HG03064 (cell line): ENCODE measurements around the gene PNPLA5.

Experiments
- ATAC-seq: cut with Tn5 transposase; IDR thresholded peaks from one replicate; pipeline ENCODE4 v1.9.1; 2021; ENCODE audit warnings: low read depth; ENCODE audit not compliant: unreplicated experiment

The PNPLA5 gene

DNA sequence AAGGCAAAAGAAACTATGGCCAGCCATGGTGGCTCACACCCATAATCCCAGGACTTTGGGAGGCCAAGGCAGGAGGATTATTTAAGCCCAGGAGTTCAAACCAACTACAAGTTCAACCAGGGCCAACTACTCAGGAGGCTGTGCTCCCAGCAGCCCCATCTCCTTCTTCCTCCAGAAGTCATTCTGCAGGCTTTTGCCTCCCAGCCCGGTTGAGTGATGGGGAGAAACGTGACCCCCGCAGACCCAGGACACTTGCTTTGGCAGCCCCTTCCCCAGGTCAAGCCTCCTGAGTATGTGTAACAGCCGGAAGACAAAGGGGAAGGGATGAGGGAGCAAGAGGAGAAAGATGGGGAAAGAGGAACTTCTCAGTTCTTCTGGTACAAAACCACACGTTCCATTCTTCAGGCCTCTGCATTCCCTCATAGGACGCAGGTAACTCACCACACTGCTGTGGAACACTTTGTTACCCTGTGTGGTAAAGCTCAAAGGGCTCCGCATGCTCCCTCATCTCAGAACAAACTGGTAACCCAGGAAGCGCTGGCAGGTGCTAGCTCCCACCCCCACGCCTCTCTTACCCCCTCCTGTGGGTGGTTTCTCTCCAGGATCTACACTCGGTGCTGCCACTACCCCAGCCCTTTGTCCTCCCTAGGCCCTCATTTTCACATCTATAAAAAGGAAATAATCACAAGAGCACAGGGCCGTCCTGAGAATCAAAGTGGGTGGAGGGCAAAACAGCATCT lies 33.5 kb downstream of the PNPLA5 start:
- ATAC-seq = no peak

- no peak for ATAC-seq
Observed at GRCh38 chr22:43857367-43857766, 34.4 kb downstream of the PNPLA5 start.

DNA sequence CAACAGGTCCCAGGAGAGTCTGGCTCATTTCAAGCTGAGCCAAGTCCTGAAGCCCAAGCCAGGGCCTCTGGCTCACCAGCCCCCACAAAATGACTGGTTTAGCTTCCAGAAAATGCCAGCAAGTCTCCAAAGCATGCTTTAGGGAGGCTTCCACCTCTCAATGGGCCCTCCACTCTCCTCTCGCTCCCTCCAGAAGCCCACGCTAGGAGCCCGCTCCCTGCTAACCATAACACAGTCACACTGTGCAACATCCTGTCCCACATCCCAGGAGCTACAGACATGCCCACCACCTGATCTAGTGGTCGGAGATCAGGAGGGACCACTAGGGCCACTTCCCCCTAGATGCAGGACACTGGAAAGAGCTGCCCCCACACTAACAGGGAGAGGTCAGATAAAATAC lies 36.4 kb downstream of the PNPLA5 start:
- ATAC-seq = no peak

DNA sequence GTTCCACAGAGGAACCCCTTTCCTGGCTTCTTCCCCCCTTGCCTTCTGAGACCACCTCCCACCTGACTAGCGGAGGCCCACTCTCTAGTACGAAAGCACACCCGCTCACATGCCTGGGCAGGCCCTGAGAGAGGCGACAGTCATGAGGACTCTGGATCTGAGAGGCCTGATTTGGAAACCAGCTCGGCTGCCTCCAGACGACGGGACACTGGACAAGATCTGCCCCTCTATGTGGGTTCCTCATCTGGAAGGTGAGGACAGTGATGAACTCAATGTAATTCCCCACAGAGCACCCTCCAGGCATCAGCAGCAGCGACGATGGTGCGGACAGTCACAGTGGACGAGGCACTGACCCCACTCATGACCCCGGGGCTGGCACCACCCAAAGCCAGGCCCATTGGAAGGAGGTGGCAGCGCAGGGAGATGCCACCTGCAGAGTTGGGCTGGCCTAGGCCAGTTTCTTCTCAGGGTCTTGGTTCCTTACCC lies 37.0 kb downstream of the PNPLA5 start:
- no peak for ATAC-seq

DNA sequence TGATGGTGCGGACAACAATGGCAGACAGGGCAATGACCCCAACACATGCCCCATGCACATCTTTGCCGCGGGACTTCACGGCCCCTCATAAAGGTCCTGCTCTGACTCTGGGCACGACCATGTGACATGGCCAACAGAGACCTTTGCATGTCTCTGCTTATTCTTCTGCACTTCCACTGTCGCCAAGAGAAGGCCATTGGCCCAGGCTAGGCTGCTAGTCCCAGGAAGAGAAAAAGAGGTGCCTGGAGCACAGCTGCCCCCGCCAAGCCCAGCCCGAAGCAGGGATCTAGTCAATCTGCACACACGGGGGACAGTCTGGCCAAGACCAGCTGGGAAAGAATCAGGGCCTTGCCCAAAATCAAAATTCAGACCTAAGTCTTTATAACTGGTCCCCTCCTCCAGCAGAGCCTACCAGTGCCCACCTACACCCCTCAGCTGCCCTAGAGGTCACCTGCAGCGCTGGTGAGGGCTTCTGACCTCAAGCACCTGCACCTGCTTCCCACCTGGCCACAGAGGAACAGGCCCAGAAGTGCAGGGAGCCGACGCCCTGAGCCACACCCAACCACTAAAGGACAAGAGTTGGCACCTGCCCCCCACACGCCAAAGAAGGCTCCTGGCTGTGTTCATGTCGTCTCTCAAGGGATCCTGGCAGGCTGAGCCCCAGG lies 37.6 kb downstream of the PNPLA5 start:
- no peak for ATAC-seq

GRCh38 chr22:43853328-43853931 lies 38.4 kb downstream of the PNPLA5 start:
- ATAC-seq = no peak

DNA sequence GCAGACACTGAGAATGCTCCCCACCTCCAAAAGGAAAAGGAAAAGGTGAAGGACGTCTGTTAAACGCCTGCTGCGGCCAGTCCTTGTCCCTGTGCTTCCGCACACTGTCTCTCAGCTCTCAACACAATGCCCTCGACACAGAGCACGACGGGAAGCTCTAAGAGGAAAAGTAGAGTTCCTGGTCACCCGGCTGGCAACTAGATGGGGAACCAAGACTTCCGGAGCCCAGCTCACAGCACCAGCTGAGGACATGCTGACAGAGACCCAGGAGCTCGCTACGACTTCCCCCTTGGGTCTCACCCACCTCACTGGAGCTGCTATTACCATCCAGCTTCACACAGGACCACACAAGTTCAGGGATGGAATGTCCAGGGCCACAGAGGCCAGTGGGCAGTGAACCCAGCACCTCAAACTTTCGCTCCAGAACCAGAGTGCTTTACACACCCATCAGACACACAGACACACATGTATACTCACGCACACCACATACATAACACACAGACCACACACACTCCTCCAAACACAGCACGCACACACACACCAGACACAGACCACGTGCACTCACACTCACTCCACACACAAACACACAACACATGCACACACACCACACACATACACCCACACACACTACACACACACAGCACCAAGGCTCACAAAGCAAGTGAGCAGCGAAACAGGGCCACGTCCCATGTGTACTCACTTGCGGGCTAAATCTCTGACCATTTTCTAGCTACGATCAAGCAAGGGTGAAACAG lies 39.1 kb downstream of the PNPLA5 start:
- ATAC-seq = no peak

DNA sequence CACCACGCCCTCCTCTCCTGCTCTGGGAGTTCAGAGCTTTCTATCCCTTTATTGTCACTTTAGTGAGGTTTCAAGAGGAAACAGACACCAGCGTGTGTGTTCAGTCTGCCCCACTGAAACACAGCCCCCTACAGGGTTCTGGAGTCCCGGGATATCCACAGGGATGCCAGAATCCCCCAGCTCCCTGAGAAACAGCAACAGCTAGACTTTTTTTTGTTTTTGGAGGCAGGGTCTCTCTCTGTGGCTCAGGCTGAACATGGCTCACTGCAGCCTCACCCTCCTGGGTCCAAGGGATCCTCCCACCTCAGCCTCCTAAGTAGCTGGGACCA lies 39.9 kb downstream of the PNPLA5 start:
- ATAC-seq = no peak

GRCh38 chr22:43851058-43851978 lies 40.5 kb downstream of the PNPLA5 start:
- ATAC-seq = no peak

GRCh38 chr22:43850529-43850928 lies 41.3 kb downstream of the PNPLA5 start:
- no peak for ATAC-seq

- ATAC-seq = no peak
Observed at GRCh38 chr22:43849731-43850130, 42.1 kb downstream of the PNPLA5 start.

- no peak for ATAC-seq
Observed at GRCh38 chr22:43848366-43849171, 43.2 kb downstream of the PNPLA5 start.

DNA sequence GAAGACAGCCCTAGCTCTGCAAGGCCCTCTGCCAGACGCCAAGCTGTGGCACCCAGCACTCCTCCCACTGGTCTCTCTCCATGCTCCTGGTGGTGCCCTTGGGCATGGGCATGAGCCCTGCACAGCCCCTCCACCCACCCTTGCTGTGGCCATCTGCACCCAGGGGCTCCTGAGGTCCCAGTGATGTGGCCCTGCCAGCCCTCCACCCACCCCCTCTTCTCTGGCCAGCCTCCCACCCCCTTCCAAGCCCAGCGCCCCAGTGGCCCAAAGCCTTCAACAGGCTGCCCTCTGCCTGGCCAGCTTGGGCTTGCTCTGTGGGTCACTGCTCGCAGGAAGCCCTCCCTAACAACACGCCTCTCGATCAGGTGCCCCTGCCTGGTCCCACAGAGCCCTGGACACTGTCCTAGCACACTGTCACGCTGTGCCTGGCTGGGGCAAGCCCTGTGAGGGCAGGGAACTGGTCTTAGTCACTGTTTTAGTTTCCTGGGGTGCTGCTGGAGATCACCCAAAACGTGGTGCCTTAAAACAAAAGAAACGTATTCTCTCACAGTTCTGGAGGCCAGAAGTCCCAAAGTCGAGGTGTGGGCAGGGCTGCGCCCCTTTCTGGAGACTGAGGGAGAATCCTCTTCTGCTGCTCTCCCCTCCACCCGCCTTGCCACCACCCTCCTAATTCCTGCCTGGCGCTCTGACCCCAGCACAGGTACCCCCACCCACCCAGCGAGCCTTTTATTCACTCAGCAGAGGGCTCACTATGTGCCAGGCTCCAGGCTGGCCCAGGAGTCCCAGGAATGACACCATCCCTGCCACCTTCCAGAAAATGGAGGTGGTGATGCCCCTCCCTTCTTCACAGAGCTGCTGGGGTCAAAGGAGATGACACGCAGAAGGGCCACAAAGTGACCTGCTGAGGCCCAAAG lies 44.2 kb downstream of the PNPLA5 start:
- ATAC-seq = no peak

DNA sequence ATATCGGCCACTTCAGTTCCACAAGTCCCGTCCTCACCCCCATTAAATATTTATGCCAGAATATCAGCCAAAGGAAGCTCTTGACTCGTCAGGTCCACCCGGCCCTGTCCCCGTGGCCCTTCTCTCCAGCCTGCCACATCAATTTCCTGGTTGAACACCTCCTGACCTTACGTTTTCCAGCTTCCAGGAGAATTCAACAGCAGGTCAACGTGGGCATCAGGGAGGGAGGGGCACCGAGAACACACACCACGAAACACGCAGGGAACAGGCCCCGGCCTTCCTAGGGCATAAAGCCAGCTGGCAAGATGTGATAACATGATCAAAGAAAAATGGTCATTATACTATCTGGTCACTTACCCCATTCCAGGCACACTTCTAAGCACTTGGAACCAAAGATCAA lies 44.8 kb downstream of the PNPLA5 start:
- ATAC-seq = no peak

- ATAC-seq = no peak
Observed at GRCh38 chr22:43845981-43846380, 45.8 kb downstream of the PNPLA5 start.

DNA sequence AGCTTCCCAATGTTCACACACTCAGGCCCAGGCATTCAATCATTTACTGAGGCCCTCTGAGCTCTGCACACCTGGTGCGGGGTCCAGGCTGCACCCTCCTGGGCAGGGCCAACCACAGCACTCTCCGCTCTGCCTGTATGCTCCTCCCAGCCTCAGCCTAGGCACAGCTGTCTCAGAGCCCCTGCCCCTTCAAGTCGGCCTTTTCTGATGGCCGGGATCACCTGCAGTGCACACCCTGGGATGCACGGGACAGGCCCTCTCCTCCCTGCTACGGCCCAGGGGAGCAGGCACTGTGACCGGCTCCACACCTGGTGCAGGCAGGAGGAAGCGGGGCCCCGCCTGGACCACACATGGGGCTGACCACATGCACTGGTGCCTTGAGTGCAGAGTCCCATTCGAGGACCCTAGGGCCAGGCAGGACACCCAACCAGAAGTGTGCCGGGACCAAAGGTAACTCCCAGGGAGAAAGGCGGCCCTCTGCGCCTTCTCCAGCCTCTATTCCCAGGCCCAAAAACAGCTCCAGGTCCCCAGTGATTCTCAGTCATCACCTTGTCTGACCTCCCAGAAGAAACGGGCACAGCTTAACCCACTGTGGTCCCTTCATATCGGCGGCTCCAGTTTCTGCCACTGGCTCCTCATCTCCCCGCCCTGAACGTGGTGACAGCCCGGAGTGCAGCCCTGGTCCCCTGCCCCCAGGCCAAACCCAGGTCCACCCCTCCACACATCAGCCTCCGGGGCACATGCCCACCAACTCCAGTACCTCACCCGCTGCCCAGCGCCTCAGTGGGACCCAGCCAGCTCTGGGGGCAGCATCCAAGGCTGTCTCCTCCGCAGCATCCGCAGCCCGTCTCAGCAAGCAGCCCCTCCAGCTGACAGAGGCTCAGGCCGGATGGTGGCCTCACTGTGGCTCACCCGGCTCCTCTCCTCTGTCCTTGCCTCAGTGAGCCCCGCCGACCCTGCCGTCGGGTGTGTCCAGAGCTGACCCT lies 47.0 kb downstream of the PNPLA5 start:
- no peak for ATAC-seq
